ENCODE results near the gene APOBEC3F.

Gene APOBEC3F

DNA sequence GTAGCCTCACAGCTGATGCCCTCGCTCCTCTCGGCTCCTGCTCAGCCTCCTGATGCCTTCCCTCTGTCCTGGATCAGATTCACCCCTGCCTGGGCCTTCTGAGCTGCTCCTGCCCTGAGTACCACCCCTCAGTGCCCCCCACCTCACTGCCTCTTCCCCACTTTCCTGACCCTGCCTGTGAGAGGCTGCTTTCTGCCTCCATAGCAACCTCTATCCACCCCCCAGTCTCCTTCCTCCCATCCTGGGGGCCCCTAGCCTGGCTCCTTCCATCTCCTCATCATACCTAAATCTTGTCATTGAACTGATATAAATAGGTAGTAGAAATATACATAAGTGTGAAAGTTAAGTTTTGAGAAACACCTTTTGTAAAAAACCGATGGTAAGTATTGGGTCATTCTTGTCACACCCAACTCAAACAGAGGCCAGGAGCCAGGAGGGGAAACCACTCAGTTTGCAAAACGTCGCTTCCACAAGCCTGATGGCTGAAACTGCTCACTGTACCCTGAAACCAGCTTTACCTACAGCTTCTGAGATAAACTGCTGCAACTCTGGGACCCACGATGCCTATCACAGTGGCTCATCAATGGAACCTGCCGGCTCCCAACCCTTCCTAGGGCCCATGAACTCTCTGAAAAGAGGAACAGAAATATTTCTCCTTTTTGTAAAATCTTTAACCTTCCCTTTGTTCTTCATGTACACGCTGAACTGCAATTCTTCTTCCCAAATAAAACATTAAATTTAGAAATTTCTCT is 51.6 kb downstream of the APOBEC3F start:
- DNase-seq (ENCODE audit: low read depth), result no peak
- TF ChIP-seq CTCF (IDR thresholded peaks at IDR 0.05; ENCODE audit: low read depth, low read length, missing control alignments), result no peak
- no peak overlapping the region for H3K4me3 ChIP-seq (ENCODE audit: low read depth, low read length)

- DNase-seq (ENCODE audit: low read depth), result no peak
- no peak for TF ChIP-seq CTCF (IDR thresholded peaks at IDR 0.05; ENCODE audit: low read depth, low read length, missing control alignments)
- H3K4me3 ChIP-seq (ENCODE audit: low read depth, low read length), result no peak overlapping the region
Measured at GRCh38 chr22:39094717-39095389, 54.2 kb downstream of the APOBEC3F start.

DNA sequence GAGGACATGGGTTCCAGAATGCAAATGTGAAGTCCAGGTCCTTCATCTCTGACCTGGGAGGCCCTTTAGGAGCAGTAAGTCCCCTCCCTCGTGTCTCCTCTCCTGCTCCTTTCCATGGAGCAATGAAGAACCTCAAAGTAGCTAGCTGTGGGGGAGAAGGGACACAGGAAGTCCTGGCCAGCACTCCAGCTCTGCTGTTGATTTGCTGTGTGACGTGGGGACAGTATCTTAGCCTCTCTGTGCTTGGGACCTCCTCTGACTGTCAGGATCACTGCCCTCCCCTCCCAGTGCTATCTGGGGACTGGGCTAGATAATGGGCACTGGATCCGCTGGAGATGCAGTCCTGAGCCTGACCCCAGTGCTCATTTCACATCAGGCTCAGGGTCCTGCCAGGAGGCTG is 55.3 kb downstream of the APOBEC3F start:
- DNase-seq (ENCODE audit: low read depth), result no peak
- no peak for TF ChIP-seq CTCF (IDR thresholded peaks at IDR 0.05; ENCODE audit: low read depth, low read length, missing control alignments)

GRCh38 chr22:39097098-39098020 is 56.7 kb downstream of the APOBEC3F start, which contains the start of gene APOBEC3H:
APOBEC3H (plus strand) TSS chr22:39097244; CDS start chr22:39100279, 3,035 bp downstream.
- H3K4me3 ChIP-seq (ENCODE audit: low read depth, low read length), result peak within 1 kb of the TSS; percentile 50
- TF ChIP-seq CTCF (IDR thresholded peaks at IDR 0.05; ENCODE audit: low read depth, low read length, missing control alignments), result no peak
- no peak for DNase-seq (ENCODE audit: low read depth)

More for the DNA sequence above, 55.3 kb downstream of the APOBEC3F start:
- no peak overlapping the region for H3K4me3 ChIP-seq (ENCODE audit: low read depth, low read length)

GRCh38 chr22:39098026-39098425 is 57.4 kb downstream of the APOBEC3F start:
- TF ChIP-seq CTCF (IDR thresholded peaks at IDR 0.05; ENCODE audit: low read depth, low read length, missing control alignments), result no peak
- peak; percentile 82 for DNase-seq (ENCODE audit: low read depth)
- peak overlapping the region; percentile 15; the same call in 1 of the 2 replicates for H3K4me3 ChIP-seq (ENCODE audit: low read depth, low read length)

DNA sequence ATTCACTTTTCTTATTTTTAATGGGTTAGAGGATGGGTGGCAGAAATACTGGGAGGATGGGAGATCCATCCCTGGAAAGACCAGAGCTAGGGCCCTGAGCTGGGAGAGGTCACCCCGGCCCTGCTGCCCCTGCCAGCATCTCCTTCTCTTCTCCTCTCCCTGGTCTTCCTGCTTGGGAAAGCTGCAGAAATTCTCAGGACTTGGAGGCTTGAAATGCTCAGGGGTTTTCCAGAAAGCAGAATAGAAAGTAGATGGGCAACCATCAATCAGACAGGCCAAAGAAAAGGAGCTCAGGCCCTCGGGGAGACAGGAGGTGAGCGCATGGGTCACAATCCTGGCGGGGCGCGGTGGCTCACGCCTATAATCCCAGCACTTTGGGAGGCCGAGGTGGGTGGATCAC is 57.9 kb downstream of the APOBEC3F start:
- no peak for DNase-seq (ENCODE audit: low read depth)
- H3K4me3 ChIP-seq (ENCODE audit: low read depth, low read length), result no peak overlapping the region; the same call in 1 of the 2 replicates
- TF ChIP-seq CTCF (IDR thresholded peaks at IDR 0.05; ENCODE audit: low read depth, low read length, missing control alignments), result no peak

Measured in GM12864 (cell line).